Liver (tissue), 9 donors: ENCODE data around the gene RUNX1. TPM values are rescaled to one million over a fixed set of nuclear protein-coding genes. Genes with fewer than 3 reads are reported as not detected.

ENCODE experiments used
- DNase-seq: peaks from one replicate; pipeline ENCODE4 v3.0.0-alpha.2; 2017; ENCODE audit warnings: low spot score
- H3K27ac ChIP-seq, 2 donors: one replicate each; pipeline ENCODE4 v1.7.0; 2013; ENCODE audit warnings: inconsistent platforms in 2 of 2, low read length in 2 of 2, control low read depth in 1 of 2, low read depth in 1 of 2, mild to moderate bottlenecking in 1 of 2
- H3K27me3 ChIP-seq, 4 donors: one replicate each; pipeline versions ENCODE4 v1.6.1 to v1.7.0; 2013; ENCODE audit warnings: low read length in 3 of 4, inconsistent platforms in 1 of 4, mild to moderate bottlenecking in 1 of 4, moderate library complexity in 1 of 4; ENCODE audit not compliant: control insufficient read depth in 4 of 4, insufficient read depth in 4 of 4
- H3K36me3 ChIP-seq, 4 donors: one replicate each; pipeline versions ENCODE4 v1.6.1 to v1.7.0; 2013; ENCODE audit warnings: low read length in 3 of 4, mild to moderate bottlenecking in 3 of 4, low read depth in 1 of 4, moderate library complexity in 1 of 4; ENCODE audit not compliant: control insufficient read depth in 4 of 4, insufficient read depth in 3 of 4
- H3K4me1 ChIP-seq, 4 donors: one replicate each; pipeline versions ENCODE4 v1.6.1 to v1.7.0; 2013; ENCODE audit warnings: low read length in 3 of 4, mild to moderate bottlenecking in 3 of 4, moderate library complexity in 1 of 4; ENCODE audit not compliant: control insufficient read depth in 4 of 4, insufficient read depth in 4 of 4
- H3K4me3 ChIP-seq, 3 donors: one replicate each; pipeline versions ENCODE4 v1.6.1 to v1.7.0; 2013; ENCODE audit warnings: low read length in 3 of 3, control low read depth in 1 of 3, low read depth in 1 of 3, mild to moderate bottlenecking in 1 of 3
- H3K9ac ChIP-seq, 2 donors: one replicate each; pipeline ENCODE4 v1.7.0; 2013; ENCODE audit warnings: low read length in 2 of 2, mild to moderate bottlenecking in 2 of 2, moderate library complexity in 2 of 2, control low read depth in 1 of 2, low read depth in 1 of 2
- H3K9me3 ChIP-seq, 4 donors: one replicate each; pipeline versions ENCODE4 v1.6.1 to v1.7.0; 2013; ENCODE audit warnings: low read length in 3 of 4; ENCODE audit not compliant: control insufficient read depth in 4 of 4
- EGR1 ChIP-seq, 2 donors: IDR thresholded peaks; 2 replicates each; pipeline ENCODE4 v1.6.1; 2016 to 2018; ENCODE audit warnings: antibody characterized with exemption in 2 of 2, low read depth in 2 of 2
- FOXA1 ChIP-seq: IDR thresholded peaks from 2 replicates; pipeline ENCODE4 v1.6.1; 2016; ENCODE audit warnings: antibody characterized with exemption
- FOXA2 ChIP-seq: IDR thresholded peaks from 2 replicates; pipeline ENCODE4 v1.6.1; 2016; ENCODE audit warnings: antibody characterized with exemption
- GABPA ChIP-seq, 2 donors: IDR thresholded peaks in 1 of 2; conservative IDR thresholded peaks in 1 of 2; 2 replicates each; pipeline ENCODE4 v1.6.1; 2016; ENCODE audit warnings: antibody characterized with exemption in 2 of 2, mild to moderate bottlenecking in 1 of 2, moderate library complexity in 1 of 2
- HNF4A ChIP-seq, 2 donors: conservative IDR thresholded peaks; 2 replicates each; pipeline ENCODE4 v1.6.1; 2016; ENCODE audit warnings: antibody characterized with exemption in 2 of 2, mild to moderate bottlenecking in 2 of 2
- HNF4G ChIP-seq: IDR thresholded peaks from 2 replicates; pipeline ENCODE4 v1.6.1; 2016; ENCODE audit warnings: antibody characterized with exemption
- JUND ChIP-seq, 2 donors: IDR thresholded peaks; 2 replicates each; pipeline ENCODE4 v1.6.1; 2016; ENCODE audit warnings: antibody characterized with exemption in 2 of 2
- NR2F2 ChIP-seq: IDR thresholded peaks from 2 replicates; pipeline ENCODE4 v1.6.1; 2016; ENCODE audit warnings: antibody characterized with exemption
- RAD21 ChIP-seq, 2 donors: IDR thresholded peaks; 2 replicates each; pipeline ENCODE4 v1.6.1; 2016; ENCODE audit warnings: antibody characterized with exemption in 2 of 2, mild to moderate bottlenecking in 2 of 2
- RXRA ChIP-seq, 2 donors: IDR thresholded peaks; 2 replicates each; pipeline ENCODE4 v1.6.1; 2017 to 2018; ENCODE audit warnings: antibody characterized with exemption in 2 of 2, mild to moderate bottlenecking in 1 of 2
- SP1 ChIP-seq: IDR thresholded peaks from 2 replicates; pipeline ENCODE4 v1.6.1; 2018; ENCODE audit warnings: antibody characterized with exemption, mild to moderate bottlenecking
- TAF1 ChIP-seq: conservative IDR thresholded peaks from 2 replicates; pipeline ENCODE4 v1.6.1; 2016; ENCODE audit warnings: antibody characterized with exemption, mild to moderate bottlenecking
- YY1 ChIP-seq: IDR thresholded peaks from 2 replicates; pipeline ENCODE4 v1.6.1; 2016; ENCODE audit warnings: antibody characterized with exemption, mild to moderate bottlenecking
- WGBS: extraction: QIAGEN DNeasy Blood & Tissue Kit; methylation state at CpG from one replicate; pipeline ENCODE4 v1.1.7; 2013; 5-methylcytosine and 5-hydroxymethylcytosine counted together
- polyA plus RNA-seq, 2 donors: library from polyadenylated mRNA; stranded (reverse) in 1 of 2; unstranded in 1 of 2; fragments of 200-250 nt in 1 of 2; fragments of >200 nt in 1 of 2; fragmentation: Nextera tagmentation in 1 of 2; extraction: Ambion mirVana in 1 of 2; gene quantifications; one replicate each; pipeline versions ENCODE4 v1.2.1 to v1.2.3, GENCODE V29; 2013 to 2015
- total RNA-seq, 2 donors: library from RNA; depleted of rRNA; stranded (reverse); fragments of >200 nt; gene quantifications; one replicate each; pipeline ENCODE4 v1.2.3, GENCODE V29; 2014
- TF ChIP-seq, protein P1 (sequence below): IDR thresholded peaks from 2 replicates; pipeline ENCODE4 v1.6.1; 2016; ENCODE audit warnings: antibody characterized with exemption, mild to moderate bottlenecking
- TF ChIP-seq, protein P2 (sequence below): IDR thresholded peaks from 2 replicates; pipeline ENCODE4 v1.6.1; 2016; ENCODE audit warnings: antibody characterized with exemption
- TF ChIP-seq, protein P3 (sequence below): IDR thresholded peaks from 2 replicates; pipeline ENCODE4 v1.6.1; 2016; ENCODE audit warnings: antibody characterized with exemption
- TF ChIP-seq, protein P4 (sequence below): IDR thresholded peaks from 2 replicates; pipeline ENCODE4 v1.6.1; 2016; ENCODE audit warnings: antibody characterized with exemption
- donor health status: healthy.
- donor health status: healthy.
- donor health status: healthy.
- donor health status: healthy.
- donor health status: healthy.

RUNX1 gene
- total and polyA plus RNA-seq, 4 donors = 0.98 to 7.2 (median 3.1) TPM

DNA sequence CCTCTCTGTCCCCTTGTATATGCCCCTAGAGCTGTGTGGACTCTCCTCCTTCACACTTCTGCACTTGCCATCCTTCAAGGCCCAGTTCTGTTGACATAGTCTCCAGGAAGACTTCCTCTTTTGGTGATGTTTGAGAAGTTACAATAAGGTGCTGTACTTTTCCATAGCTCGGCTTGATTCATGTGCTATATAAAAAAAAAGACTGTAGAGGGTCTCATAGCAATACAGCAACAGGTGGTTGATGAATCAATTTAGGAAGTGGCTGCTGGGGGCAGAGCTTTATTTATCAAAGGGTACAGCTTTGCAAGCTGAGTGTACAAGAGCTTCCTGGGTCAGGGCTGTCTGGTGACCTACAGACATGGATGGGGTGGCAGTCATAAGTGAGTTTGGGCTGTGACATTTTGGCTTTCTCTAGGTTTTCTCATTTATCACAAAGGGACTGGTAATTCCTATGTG is 102.7 kb downstream of the RUNX1 start (continued):
- TF ChIP-seq, protein P1, sequence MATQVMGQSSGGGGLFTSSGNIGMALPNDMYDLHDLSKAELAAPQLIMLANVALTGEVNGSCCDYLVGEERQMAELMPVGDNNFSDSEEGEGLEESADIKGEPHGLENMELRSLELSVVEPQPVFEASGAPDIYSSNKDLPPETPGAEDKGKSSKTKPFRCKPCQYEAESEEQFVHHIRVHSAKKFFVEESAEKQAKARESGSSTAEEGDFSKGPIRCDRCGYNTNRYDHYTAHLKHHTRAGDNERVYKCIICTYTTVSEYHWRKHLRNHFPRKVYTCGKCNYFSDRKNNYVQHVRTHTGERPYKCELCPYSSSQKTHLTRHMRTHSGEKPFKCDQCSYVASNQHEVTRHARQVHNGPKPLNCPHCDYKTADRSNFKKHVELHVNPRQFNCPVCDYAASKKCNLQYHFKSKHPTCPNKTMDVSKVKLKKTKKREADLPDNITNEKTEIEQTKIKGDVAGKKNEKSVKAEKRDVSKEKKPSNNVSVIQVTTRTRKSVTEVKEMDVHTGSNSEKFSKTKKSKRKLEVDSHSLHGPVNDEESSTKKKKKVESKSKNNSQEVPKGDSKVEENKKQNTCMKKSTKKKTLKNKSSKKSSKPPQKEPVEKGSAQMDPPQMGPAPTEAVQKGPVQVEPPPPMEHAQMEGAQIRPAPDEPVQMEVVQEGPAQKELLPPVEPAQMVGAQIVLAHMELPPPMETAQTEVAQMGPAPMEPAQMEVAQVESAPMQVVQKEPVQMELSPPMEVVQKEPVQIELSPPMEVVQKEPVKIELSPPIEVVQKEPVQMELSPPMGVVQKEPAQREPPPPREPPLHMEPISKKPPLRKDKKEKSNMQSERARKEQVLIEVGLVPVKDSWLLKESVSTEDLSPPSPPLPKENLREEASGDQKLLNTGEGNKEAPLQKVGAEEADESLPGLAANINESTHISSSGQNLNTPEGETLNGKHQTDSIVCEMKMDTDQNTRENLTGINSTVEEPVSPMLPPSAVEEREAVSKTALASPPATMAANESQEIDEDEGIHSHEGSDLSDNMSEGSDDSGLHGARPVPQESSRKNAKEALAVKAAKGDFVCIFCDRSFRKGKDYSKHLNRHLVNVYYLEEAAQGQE = no peak
- TF ChIP-seq, protein P2, sequence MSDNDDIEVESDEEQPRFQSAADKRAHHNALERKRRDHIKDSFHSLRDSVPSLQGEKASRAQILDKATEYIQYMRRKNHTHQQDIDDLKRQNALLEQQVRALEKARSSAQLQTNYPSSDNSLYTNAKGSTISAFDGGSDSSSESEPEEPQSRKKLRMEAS = no peak
- TF ChIP-seq RAD21 (IDR thresholded peaks at IDR 0.05) = no peak
- TF ChIP-seq, protein P3, sequence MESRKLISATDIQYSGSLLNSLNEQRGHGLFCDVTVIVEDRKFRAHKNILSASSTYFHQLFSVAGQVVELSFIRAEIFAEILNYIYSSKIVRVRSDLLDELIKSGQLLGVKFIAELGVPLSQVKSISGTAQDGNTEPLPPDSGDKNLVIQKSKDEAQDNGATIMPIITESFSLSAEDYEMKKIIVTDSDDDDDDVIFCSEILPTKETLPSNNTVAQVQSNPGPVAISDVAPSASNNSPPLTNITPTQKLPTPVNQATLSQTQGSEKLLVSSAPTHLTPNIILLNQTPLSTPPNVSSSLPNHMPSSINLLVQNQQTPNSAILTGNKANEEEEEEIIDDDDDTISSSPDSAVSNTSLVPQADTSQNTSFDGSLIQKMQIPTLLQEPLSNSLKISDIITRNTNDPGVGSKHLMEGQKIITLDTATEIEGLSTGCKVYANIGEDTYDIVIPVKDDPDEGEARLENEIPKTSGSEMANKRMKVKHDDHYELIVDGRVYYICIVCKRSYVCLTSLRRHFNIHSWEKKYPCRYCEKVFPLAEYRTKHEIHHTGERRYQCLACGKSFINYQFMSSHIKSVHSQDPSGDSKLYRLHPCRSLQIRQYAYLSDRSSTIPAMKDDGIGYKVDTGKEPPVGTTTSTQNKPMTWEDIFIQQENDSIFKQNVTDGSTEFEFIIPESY = no peak
- no peak for TF ChIP-seq TAF1
- TF ChIP-seq FOXA1 = no peak
- TF ChIP-seq HNF4A (conservative IDR thresholded peaks at IDR 0.05) = no peak

DNA sequence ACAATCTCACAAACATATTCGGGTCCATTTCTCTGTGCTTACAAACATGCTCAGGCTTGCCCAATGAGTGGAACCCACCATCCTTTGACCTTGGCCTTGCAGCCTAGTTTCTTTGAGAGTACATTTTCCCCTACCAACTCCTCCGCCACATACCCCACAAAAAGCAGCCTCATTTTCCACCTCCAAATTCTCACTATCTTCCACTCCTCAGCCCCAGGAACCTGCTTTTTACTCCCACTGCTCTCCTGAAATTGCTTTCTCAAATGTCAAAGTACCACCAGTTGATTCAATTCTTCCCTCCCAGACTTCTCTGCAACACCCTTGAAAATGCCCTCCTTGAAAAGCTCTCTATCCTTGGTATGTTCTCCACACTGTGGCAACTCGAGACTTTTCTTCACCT is 103.8 kb downstream of the RUNX1 start:
- Histone ChIP-seq H3K9ac (no peak overlapping the region), H3K9me3 (no peaks in the 10 kb centered on the region), H3K4me1 (no peaks in the 10 kb centered on the region), H3K36me3 (no peaks in the 10 kb centered on the region), H3K4me3 (no peak overlapping the region), H3K27me3 (no peaks in the 10 kb centered on the region), H3K27ac (no peak overlapping the region)
- WGBS = 92% methylated on average over 3 of the region's 3 CpGs
- TF ChIP-seq RAD21 (IDR thresholded peaks at IDR 0.05) (no peak), SP1 (no peak), RXRA (IDR thresholded peaks at IDR 0.05) (no peak), TAF1 (no peak), HNF4A (conservative IDR thresholded peaks at IDR 0.05) (no peak), FOXA2 (no peak), JUND (IDR thresholded peaks at IDR 0.05) (no peak), HNF4G (no peak), EGR1 (IDR thresholded peaks at IDR 0.05; ENCODE audit: low read depth in 2 of 2) (no peak), NR2F2 (no peak), YY1 (no peak), GABPA (IDR thresholded peaks at IDR 0.05 in 1 of 2, conservative IDR thresholded peaks at IDR 0.05 in 1 of 2) (no peak)
- TF ChIP-seq, protein P1 = no peak
- TF ChIP-seq, protein P3 = no peak
- TF ChIP-seq, protein P4, sequence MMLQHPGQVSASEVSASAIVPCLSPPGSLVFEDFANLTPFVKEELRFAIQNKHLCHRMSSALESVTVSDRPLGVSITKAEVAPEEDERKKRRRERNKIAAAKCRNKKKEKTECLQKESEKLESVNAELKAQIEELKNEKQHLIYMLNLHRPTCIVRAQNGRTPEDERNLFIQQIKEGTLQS = no peak
- DNase-seq = no peak
